GM18867 (cell line): ENCODE measurements around the gene VMP1.
"Not testable (repeated sequence)": the region's sequence is repeated elsewhere in the genome, so short reads cannot be mapped to it uniquely, and the experiment has no call there.

Source experiments
- ATAC-seq: cut with Tn5 transposase; IDR thresholded peaks from one replicate; pipeline ENCODE4 v1.9.1; 2021; ENCODE audit warnings: mild to moderate bottlenecking, moderate library complexity; ENCODE audit not compliant: unreplicated experiment

The VMP1 gene

GRCh38 chr17:59853919-59854729, 146.7 kb downstream of the VMP1 start:
- not testable (repeated sequence) for ATAC-seq

GRCh38 chr17:59856859-59857794, 149.7 kb downstream of the VMP1 start:
- ATAC-seq = no peak

DNA sequence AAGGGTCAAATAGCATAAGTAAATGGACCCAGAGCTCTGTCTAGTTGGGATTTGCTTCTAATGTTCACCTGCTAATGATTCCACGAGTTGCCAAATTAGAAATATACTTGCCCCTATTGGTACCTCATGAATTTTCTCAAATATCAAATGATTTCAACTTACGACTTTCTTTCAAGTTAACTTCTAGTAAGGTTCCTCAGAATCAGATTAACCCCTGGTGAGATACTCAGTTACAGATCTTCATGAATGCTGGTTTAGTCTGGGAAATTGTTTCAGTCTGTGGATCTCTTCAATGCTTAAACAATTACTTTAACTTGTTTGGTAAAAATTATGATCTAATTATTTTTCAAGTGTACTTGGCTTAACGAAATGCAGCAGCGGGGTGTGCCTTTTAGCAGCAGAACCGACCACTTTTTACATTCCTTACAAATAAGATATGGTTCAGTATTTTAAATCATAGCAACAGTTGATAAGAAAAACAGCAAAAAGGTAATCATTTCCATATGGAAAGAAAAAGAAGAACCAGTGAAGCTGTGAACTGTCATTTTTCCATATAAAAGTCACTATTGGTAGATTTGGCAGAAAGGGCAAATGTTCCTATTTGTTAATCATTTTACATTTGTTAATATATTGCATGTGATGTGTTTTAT, 150.8 kb downstream of the VMP1 start:
- ATAC-seq = no peak

DNA sequence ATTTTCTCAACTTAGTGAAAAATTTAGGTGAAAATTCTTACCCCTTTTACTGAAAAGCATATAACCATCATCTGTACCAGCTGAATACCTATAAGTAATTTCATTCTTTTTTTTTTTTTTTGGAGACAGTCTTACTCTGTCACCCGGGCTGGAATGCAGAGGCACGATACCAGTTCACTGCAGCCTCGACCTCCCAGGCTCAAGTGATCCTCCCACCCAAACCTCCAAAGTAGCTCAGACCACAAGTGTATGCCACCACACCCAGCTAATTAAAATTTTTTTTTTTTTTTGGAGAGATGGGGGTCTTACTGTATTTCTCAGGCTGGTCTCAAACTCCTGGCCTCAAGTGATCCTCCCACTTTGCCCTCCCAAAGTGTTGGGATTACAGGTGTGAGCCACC, 151.5 kb downstream of the VMP1 start:
- no peak for ATAC-seq

- ATAC-seq = no peak
Measured at GRCh38 chr17:59859444-59860025, 152.1 kb downstream of the VMP1 start.

DNA sequence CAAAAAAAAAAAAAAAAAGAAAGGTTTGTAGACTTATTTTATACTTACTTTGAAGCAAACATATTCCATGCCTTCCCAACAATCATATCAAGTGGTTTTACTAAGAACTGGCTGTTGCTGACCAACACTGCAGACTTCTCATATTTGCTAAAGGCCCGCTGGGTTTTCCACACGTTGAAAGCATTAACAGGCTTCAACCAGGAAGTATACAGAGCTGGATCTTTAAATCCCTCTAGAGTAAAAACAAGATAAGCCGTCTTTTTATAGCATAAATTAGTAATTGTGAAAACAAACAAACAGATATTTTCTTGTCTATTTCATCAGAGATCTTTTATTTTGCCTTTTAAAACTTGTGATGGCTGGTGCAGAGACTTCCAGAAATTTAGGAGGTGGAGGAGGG, 156.2 kb downstream of the VMP1 start:
- ATAC-seq = no peak

DNA sequence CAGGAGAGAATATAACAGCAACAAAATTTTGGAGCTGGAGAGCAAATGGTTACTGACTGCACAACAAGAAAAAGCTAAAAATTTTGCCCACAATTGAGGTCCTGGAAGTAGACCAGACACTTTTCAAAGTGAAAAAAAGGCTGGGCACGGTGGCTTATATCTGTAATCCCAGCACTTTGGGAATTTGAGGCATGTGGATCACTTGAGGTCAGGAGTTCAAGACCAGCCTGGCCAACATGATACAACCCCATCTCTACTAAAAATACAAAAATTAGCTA, 162.4 kb downstream of the VMP1 start:
- ATAC-seq = no peak

DNA sequence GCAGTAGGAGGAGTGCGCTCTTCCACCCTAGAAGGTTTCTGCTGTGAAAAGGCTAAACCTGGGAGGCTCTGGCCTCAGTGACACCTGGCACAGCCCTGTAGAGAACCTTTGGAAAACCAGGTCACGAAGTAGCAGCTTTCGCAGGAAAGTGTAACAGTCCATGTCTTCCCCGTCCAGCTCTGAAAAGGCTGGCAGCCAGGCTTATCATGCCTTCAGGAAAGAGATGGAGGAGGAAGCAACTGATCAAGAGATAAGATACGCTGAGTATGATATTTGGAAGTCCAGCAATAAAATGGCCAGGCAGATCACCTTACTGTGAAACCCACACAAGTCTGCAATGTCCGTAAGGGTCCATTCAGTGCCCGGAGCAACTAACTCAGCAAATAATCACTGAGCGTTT, 163.0 kb downstream of the VMP1 start:
- ATAC-seq = no peak

DNA sequence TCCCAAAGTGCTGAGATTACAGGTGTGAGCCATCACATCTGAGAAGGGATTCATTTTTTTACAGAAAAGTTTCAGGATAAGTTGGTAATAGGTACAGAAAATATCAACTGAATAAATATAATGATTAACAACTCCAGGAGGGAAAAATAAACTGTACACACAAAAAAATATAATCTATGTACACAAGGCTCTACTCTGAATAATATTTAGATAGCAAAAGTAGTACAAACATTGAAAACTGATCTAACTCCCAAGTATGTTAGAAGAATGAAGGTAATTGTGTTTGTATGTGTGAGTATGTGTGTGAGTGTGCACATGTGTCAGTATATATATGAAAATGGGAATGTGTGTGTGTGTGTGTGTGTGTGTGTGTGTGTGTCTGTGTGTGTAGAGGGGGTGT, 164.9 kb downstream of the VMP1 start:
- no peak for ATAC-seq

- ATAC-seq = not testable (repeated sequence)
Measured at GRCh38 chr17:59873414-59873813, 166.0 kb downstream of the VMP1 start.

- ATAC-seq = no peak
Measured at GRCh38 chr17:59874376-59874775, 166.9 kb downstream of the VMP1 start.

DNA sequence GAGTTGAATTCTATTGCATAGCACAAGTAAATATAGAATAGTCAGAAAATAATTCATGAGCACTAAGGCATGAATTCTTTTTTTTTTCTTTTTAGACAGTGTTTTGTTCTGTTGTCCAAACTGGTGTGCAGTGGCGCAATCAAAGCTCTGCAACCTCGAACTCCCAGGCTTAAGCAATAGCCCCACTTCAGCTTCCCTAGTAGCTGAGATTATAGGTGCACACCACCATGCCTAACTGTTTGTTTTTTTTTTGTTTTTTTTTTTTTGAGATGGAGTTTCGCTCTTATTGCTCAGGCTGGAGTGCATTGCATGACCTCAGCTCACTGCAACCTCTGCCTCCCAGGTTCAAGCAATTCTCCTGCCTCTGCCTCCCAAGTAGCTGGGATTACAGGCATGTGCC, 168.7 kb downstream of the VMP1 start:
- ATAC-seq = no peak

DNA sequence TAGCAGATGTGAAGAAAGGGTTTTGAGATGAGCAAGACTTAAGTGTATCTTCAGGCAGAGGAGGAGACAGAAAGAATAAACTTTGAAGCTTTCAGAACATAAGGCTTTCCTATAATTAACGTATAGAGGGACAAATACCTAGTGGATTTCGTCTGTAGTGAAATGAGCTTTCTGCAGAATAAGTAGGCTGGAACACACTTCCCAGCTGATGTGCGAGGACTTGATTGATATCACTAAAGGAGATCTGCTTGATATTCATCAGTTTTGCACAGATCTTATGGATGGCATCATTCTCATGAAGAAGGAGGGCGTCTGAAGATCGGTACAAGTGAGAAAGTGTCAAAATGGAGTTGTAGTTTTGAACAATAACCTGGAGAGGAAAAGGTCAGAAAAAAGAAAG, 170.5 kb downstream of the VMP1 start:
- ATAC-seq = no peak

DNA sequence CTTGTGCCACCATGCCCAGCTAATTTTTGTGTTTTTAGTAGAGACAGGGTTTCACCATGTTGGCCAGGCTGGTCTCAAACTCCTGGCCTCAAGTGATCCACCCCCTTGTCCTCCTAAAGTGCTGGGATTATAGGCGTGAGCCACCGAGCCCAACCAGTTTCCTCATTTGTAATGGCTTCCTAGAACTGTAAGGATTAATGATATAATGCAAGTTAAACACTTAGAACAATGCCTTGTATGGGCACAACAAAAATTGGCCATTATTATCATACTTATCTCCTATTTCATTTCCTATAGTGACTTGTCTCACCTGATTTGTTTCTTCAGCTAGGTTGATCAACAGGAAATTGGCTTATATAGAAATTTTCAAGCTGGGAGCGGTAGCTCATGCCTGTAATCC, 171.2 kb downstream of the VMP1 start:
- ATAC-seq = no peak

- no peak for ATAC-seq
Measured at GRCh38 chr17:59884861-59885260, 177.4 kb downstream of the VMP1 start.

GRCh38 chr17:59888145-59888750, 180.8 kb downstream of the VMP1 start:
- ATAC-seq = no peak

DNA sequence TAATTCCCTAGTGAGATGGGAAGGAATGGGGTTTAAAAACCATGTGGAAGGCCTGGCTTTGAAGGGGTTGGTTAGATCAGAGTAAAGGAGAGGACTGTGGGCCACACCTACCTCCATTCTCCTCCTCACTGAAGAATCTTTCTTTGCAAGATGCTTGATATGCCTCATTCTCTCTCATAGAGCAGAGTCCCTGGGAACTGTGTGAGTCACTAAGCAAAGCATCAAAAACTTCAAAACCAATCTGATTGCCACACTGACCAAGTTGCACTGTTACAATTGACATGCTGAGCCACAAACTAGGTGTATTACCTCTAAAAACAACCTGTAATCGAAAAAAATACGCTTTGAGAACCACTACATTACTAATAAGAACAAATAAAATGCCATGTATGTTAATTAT, 183.3 kb downstream of the VMP1 start:
- no peak for ATAC-seq
